ACC112 (cell line): Measurements from ENCODE around the gene FOXB1.

ENCODE experiments used
- H2AFZ ChIP-seq: fragments of 200-600 bp; sonication (generic); one replicate; pipeline ENCODE4 v1.6.0; 2017; ENCODE audit warnings: antibody characterized with exemption, low read length; ENCODE audit not compliant: unreplicated experiment
- H3K27ac ChIP-seq: fragments of 200-600 bp; sonication (generic); 2 replicates; pipeline ENCODE4 v1.5.1; 2014; ENCODE audit warnings: low read depth, mild to moderate bottlenecking, antibody characterized with exemption, low read length, moderate library complexity
- H3K27me3 ChIP-seq: fragments of 200-600 bp; sonication (generic); 2 replicates; pipeline ENCODE4 v1.6.1; 2014; ENCODE audit warnings: mild to moderate bottlenecking, antibody characterized with exemption, low read length, moderate library complexity, mixed read lengths; ENCODE audit not compliant: insufficient read depth
- H3K36me3 ChIP-seq: fragments of 200-600 bp; sonication (generic); 2 replicates; pipeline ENCODE4 v1.6.1; 2016; ENCODE audit warnings: mild to moderate bottlenecking, antibody characterized with exemption, low read length, moderate library complexity, mixed read lengths; ENCODE audit not compliant: insufficient read depth
- H3K4me1 ChIP-seq: fragments of 200-600 bp; sonication (generic); one replicate; pipeline ENCODE4 v1.6.1; 2016; ENCODE audit warnings: low read length, mixed read lengths; ENCODE audit not compliant: insufficient read depth, unreplicated experiment, control insufficient read depth
- H3K4me3 ChIP-seq: fragments of 200-600 bp; sonication (generic); 2 replicates; pipeline ENCODE4 v1.5.1; 2014; ENCODE audit warnings: mild to moderate bottlenecking, low read depth, low read length
- H3K79me2 ChIP-seq: fragments of 200-600 bp; sonication (generic); one replicate; pipeline ENCODE4 v1.6.0; 2016; ENCODE audit warnings: low read length; ENCODE audit not compliant: control insufficient read depth, unreplicated experiment, insufficient read depth

The FOXB1 gene

DNA sequence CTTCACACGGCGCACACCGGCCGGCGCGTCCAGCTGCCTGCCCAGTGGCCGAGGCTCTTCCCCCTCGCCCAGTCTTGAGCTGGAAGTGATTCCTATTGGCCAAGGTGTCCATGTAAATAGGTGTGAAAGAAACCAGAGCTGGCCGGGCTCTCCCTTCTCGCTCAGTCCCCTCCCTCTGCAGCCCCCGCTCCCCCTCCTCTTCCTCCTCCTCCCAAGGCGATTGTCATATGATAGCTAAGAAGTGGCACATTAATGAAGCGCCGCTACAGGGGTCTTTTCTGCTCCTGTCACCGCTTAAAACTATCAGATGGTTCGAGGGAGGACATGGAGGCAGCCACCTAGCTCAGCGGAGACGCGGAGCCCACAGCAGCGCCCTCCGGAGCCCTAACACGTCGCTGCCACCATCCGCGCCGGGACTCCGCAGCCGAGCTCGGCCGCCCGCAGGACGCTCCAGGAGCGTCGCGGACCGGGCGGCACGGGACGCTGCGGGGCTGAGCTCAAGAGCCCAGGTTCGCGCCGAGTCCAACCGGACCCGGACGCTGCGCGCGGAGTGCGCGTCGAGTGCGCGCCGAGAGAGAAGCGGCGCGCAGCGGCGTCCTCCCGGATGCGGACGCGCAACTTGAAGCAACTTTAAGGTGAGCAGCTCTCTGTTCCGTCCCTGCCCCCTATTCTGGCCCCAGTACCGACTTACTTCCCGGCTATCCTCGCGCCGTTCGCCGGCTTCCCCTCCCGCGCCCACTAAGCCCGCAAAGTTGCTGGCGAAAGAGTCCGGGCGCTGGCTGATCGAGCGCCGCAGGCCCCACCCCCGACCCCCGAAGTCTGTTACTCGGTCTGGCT lies at the start of gene FOXB1:
Gene FOXB1 (plus strand): TSS at position 303 of the 837 bp plus-strand sequence. CDS start 653 bp downstream, outside the sequence.
- peak within 1 kb of the TSS; percentile 4 for H3K4me3 ChIP-seq
- no peak within 1 kb of the TSS for H2AFZ ChIP-seq
- no peak within 1 kb of the TSS for H3K27ac ChIP-seq
- peaks cover 7% of the 10 kb centered on the region for H3K4me1 ChIP-seq
- no peaks in the 10 kb centered on the region for H3K36me3 ChIP-seq
- H3K27me3 ChIP-seq = peaks cover 99% of the 10 kb centered on the region
- no peaks in the 10 kb centered on the region for H3K79me2 ChIP-seq

GRCh38 chr15:59958288-59958687 lies 45.8 kb upstream of the FOXB1 start:
- H3K4me1 ChIP-seq = no peaks in the 10 kb centered on the region
- H3K27ac ChIP-seq = no peak overlapping the region
- no peak overlapping the region for H3K4me3 ChIP-seq
- H2AFZ ChIP-seq = no peak overlapping the region
- H3K27me3 ChIP-seq = peaks cover 48% of the 10 kb centered on the region
- H3K36me3 ChIP-seq = no peaks in the 10 kb centered on the region
- no peaks in the 10 kb centered on the region for H3K79me2 ChIP-seq

DNA sequence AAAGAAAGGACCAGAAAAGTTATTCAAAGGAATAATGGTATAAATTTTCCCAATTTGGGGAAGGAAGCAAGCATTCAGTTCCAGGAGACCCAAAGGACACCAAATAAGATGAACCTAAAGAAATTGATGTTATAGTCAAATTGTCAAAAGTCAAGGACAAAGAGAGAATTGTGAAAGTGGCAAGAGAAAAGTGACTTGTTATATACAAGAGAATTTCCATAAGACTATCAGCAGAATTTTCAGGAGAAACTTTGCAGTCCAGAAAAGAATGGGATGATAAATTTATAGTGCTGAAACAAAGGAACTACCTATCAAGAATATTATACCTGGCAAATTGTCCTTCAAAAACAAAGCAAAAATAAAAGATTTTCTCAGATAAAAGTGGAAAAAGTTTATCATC lies 43.8 kb upstream of the FOXB1 start:
- Histone ChIP-seq H3K4me1 (no peaks in the 10 kb centered on the region), H3K79me2 (no peaks in the 10 kb centered on the region), H3K36me3 (no peaks in the 10 kb centered on the region), H3K4me3 (no peak overlapping the region), H3K27ac (no peak overlapping the region), H3K27me3 (peaks cover 35% of the 10 kb centered on the region), H2AFZ (no peak overlapping the region)

DNA sequence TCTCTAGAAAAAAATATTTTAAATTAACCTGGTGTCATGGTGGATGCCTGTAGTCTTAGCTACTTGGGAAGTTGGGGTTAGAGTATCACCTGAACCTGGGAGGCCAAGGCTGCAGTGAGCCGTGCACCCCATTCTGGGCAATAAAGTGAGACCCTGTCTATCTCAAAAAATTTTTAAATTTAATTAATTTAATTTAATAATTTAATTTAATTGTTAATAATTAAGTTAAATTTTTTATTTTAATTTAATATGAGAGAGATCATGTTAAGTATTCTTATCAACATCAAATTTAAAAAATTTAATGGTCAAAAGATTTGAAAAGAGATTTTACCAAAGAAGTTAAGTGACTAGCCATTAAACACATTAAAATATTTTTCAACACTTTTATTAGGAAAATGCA lies 40.8 kb upstream of the FOXB1 start:
- no peaks in the 10 kb centered on the region for H3K36me3 ChIP-seq
- no peaks in the 10 kb centered on the region for H3K4me1 ChIP-seq
- H2AFZ ChIP-seq = no peak overlapping the region
- no peaks in the 10 kb centered on the region for H3K79me2 ChIP-seq
- no peak overlapping the region for H3K27ac ChIP-seq
- H3K27me3 ChIP-seq = peaks cover 29% of the 10 kb centered on the region
- no peak overlapping the region for H3K4me3 ChIP-seq

DNA sequence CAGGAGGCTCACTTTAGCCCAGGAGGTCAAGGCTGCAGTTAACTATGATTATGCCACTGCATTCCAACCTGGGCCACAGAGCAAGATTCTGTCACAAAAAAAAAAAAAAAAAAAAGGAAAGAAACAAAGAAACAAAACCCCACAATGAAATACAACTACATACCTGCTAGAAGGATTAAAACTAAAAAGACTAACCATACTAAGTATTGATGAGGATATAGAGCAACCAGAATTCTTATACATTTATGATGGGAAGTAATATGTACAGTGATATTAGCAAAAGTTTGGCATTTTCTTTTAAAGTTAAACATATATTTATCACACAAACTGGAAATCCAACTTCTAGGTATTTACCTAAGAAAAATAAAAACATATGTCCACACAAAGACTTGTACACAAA lies 40.2 kb upstream of the FOXB1 start:
- H3K27me3 ChIP-seq = peaks cover 34% of the 10 kb centered on the region
- H3K36me3 ChIP-seq = no peaks in the 10 kb centered on the region
- H3K79me2 ChIP-seq = no peaks in the 10 kb centered on the region
- H3K4me1 ChIP-seq = no peaks in the 10 kb centered on the region
- no peak overlapping the region for H2AFZ ChIP-seq
- no peak overlapping the region for H3K27ac ChIP-seq
- no peak overlapping the region for H3K4me3 ChIP-seq

- Histone ChIP-seq H3K27ac (no peak overlapping the region), H3K4me3 (no peak overlapping the region), H3K36me3 (no peaks in the 10 kb centered on the region), H3K79me2 (no peaks in the 10 kb centered on the region), H2AFZ (no peak overlapping the region), H3K4me1 (no peaks in the 10 kb centered on the region), H3K27me3 (peaks cover 36% of the 10 kb centered on the region)
These were observed 38.4 kb upstream of the FOXB1 start for GRCh38 chr15:59965741-59966140.

GRCh38 chr15:59966262-59966661 lies 37.8 kb upstream of the FOXB1 start:
- no peaks in the 10 kb centered on the region for H3K79me2 ChIP-seq
- peaks cover 37% of the 10 kb centered on the region for H3K27me3 ChIP-seq
- H3K36me3 ChIP-seq = no peaks in the 10 kb centered on the region
- H3K4me3 ChIP-seq = no peak overlapping the region
- no peaks in the 10 kb centered on the region for H3K4me1 ChIP-seq
- H3K27ac ChIP-seq = no peak overlapping the region
- H2AFZ ChIP-seq = no peak overlapping the region

DNA sequence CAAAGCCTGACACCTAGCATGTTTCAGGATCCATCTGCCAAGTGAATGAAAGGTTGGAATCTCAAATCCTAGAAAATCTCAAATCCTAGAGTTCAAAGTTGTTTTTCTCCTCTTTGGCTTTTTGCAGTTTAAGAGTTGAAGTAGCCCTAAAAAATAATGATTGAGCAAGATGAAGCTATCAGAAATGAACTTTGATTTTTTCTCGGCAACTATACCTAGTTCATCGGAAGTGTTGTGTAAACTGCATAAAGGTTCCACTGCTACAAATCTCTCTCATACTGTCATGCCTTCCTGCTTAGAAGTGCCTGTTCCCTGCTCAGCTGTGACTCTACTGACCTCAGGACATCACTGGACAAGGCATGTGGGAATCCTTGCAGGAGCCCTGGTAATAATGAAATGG lies 35.8 kb upstream of the FOXB1 start:
- no peaks in the 10 kb centered on the region for H3K36me3 ChIP-seq
- H3K79me2 ChIP-seq = no peaks in the 10 kb centered on the region
- no peak overlapping the region for H2AFZ ChIP-seq
- peaks cover 47% of the 10 kb centered on the region for H3K27me3 ChIP-seq
- H3K27ac ChIP-seq = no peak overlapping the region
- H3K4me3 ChIP-seq = no peak overlapping the region
- no peaks in the 10 kb centered on the region for H3K4me1 ChIP-seq

- Histone ChIP-seq H3K27ac (no peak overlapping the region), H3K79me2 (no peaks in the 10 kb centered on the region), H2AFZ (no peak overlapping the region), H3K36me3 (no peaks in the 10 kb centered on the region), H3K27me3 (peaks cover 65% of the 10 kb centered on the region), H3K4me1 (no peaks in the 10 kb centered on the region), H3K4me3 (no peak overlapping the region)
These were observed 31.9 kb upstream of the FOXB1 start for GRCh38 chr15:59972241-59972640.

GRCh38 chr15:59976480-59977271 lies 27.4 kb upstream of the FOXB1 start:
- H2AFZ ChIP-seq = no peak overlapping the region
- H3K27ac ChIP-seq = no peak overlapping the region
- H3K36me3 ChIP-seq = no peaks in the 10 kb centered on the region
- H3K79me2 ChIP-seq = no peaks in the 10 kb centered on the region
- H3K4me1 ChIP-seq = no peaks in the 10 kb centered on the region
- no peak overlapping the region for H3K4me3 ChIP-seq
- H3K27me3 ChIP-seq = peaks cover 79% of the 10 kb centered on the region

DNA sequence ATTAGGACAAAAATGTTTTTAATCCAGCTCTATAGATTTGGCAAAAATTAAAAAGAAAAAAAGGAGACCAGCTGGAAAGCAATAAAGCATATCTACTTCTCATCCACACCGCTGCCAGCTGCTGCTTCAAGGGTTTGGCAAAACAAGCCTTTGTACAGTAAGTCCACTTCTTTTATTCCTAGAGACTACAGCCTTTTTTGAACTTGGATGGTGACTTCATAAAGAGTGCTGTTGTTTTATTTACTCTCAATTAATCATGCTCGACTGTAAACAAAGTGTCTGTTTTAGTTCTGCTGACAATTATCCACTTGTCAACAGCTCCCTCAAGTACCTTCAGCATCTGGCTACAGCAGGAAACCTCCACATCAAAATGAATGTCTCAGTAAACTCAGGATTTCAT lies 12.3 kb upstream of the FOXB1 start:
- H3K27me3 ChIP-seq = peaks cover 95% of the 10 kb centered on the region
- H2AFZ ChIP-seq = no peak overlapping the region
- H3K36me3 ChIP-seq = no peaks in the 10 kb centered on the region
- H3K27ac ChIP-seq = no peak overlapping the region
- H3K79me2 ChIP-seq = no peaks in the 10 kb centered on the region
- H3K4me3 ChIP-seq = no peak overlapping the region
- H3K4me1 ChIP-seq = no peaks in the 10 kb centered on the region
